ENCODE results near the gene PHLDA1.

Gene PHLDA1

GRCh38 chr12:76031414-76032042, at the start of gene PHLDA1:
Gene PHLDA1 (minus strand): TSS chr12:76031776.
- DNase-seq (ENCODE audit: low read depth): peak; percentile 86

- no peak for DNase-seq (ENCODE audit: low read depth)
These were observed 49.3 kb upstream of the PHLDA1 start for GRCh38 chr12:76080729-76081415.

GRCh38 chr12:76080017-76080728, 48.6 kb upstream of the PHLDA1 start:
- no peak for DNase-seq (ENCODE audit: low read depth)

- DNase-seq (ENCODE audit: low read depth): no peak
These were observed 47.2 kb upstream of the PHLDA1 start for GRCh38 chr12:76078748-76079147.

- no peak for DNase-seq (ENCODE audit: low read depth)
These were observed 43.9 kb upstream of the PHLDA1 start for GRCh38 chr12:76075448-76075847.

GRCh38 chr12:76074701-76075336, 43.2 kb upstream of the PHLDA1 start:
- no peak for DNase-seq (ENCODE audit: low read depth)

- DNase-seq (ENCODE audit: low read depth): no peak
These were observed 42.0 kb upstream of the PHLDA1 start for GRCh38 chr12:76073561-76073960.

- DNase-seq (ENCODE audit: low read depth): no peak
These were observed 41.0 kb upstream of the PHLDA1 start for GRCh38 chr12:76072568-76072967.

- no peak for DNase-seq (ENCODE audit: low read depth)
These were observed 37.8 kb upstream of the PHLDA1 start for GRCh38 chr12:76069339-76069738.

GRCh38 chr12:76065917-76066316, 34.3 kb upstream of the PHLDA1 start:
- no peak for DNase-seq (ENCODE audit: low read depth)

GRCh38 chr12:76064904-76065303, 33.3 kb upstream of the PHLDA1 start:
- no peak for DNase-seq (ENCODE audit: low read depth)

GRCh38 chr12:76060111-76060510, 28.5 kb upstream of the PHLDA1 start:
- no peak for DNase-seq (ENCODE audit: low read depth)

GRCh38 chr12:76057326-76057725, 25.8 kb upstream of the PHLDA1 start:
- no peak for DNase-seq (ENCODE audit: low read depth)

GRCh38 chr12:76055393-76055792, 23.8 kb upstream of the PHLDA1 start:
- DNase-seq (ENCODE audit: low read depth): no peak

GRCh38 chr12:76049575-76050251, 18.1 kb upstream of the PHLDA1 start:
- no peak for DNase-seq (ENCODE audit: low read depth)

- DNase-seq (ENCODE audit: low read depth): no peak
These were observed 16.2 kb upstream of the PHLDA1 start for GRCh38 chr12:76047742-76048141.

GRCh38 chr12:76047060-76047459, 15.5 kb upstream of the PHLDA1 start:
- DNase-seq (ENCODE audit: low read depth): no peak

GRCh38 chr12:76043377-76043776, 11.8 kb upstream of the PHLDA1 start:
- DNase-seq (ENCODE audit: low read depth): no peak

GRCh38 chr12:76042147-76042546, 10.6 kb upstream of the PHLDA1 start:
- DNase-seq (ENCODE audit: low read depth): no peak

- DNase-seq (ENCODE audit: low read depth): no peak
These were observed 9.8 kb upstream of the PHLDA1 start for GRCh38 chr12:76041406-76041805.

GRCh38 chr12:76040461-76040860, 8.9 kb upstream of the PHLDA1 start:
- no peak for DNase-seq (ENCODE audit: low read depth)

- no peak for DNase-seq (ENCODE audit: low read depth)
These were observed 6.6 kb upstream of the PHLDA1 start for GRCh38 chr12:76038176-76038575.
